NK-92 treated with Interleukin-12 subunit alpha and Interleukin-12 subunit beta, amount 100 ng/mL, for 24 hours (cell line): ENCODE data around the gene EFNA2.
A peak's percentile ranks its signal among the peaks of the same experiment; 100 is the strongest.

Source experiments
- DNase-seq: peaks from one replicate; lab custom pipeline; 2025; lab: John Stamatoyannopoulos, UW

The EFNA2 gene

GRCh38 chr19:1272423-1273262 is 13.0 kb upstream of the EFNA2 start:
- no peak for DNase-seq

GRCh38 chr19:1273263-1274041 is 12.2 kb upstream of the EFNA2 start:
- no peak for DNase-seq

GRCh38 chr19:1274081-1274851 is 11.4 kb upstream of the EFNA2 start:
- DNase-seq: no peak

DNA sequence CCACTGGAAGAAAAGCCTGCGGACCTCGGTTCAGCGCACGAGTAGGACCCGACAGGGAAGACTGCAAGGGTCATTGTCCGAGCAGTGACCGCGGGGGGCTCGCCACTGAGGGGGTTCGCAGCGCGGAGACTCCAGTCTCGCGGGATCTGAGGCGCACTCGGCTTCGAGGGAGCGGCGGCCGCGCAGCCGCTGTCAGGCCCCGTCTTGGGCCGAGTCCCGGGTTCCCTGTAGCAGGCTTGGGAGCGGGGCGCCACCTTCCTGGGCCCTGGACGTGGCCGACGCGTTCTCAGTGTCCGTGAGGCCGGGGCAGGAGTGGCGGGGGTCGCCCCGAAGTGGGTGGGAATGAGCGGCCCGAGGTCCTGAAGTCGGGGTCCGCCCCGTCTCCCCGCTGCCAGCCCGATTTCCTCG is 10.8 kb upstream of the EFNA2 start:
- no peak for DNase-seq

DNA sequence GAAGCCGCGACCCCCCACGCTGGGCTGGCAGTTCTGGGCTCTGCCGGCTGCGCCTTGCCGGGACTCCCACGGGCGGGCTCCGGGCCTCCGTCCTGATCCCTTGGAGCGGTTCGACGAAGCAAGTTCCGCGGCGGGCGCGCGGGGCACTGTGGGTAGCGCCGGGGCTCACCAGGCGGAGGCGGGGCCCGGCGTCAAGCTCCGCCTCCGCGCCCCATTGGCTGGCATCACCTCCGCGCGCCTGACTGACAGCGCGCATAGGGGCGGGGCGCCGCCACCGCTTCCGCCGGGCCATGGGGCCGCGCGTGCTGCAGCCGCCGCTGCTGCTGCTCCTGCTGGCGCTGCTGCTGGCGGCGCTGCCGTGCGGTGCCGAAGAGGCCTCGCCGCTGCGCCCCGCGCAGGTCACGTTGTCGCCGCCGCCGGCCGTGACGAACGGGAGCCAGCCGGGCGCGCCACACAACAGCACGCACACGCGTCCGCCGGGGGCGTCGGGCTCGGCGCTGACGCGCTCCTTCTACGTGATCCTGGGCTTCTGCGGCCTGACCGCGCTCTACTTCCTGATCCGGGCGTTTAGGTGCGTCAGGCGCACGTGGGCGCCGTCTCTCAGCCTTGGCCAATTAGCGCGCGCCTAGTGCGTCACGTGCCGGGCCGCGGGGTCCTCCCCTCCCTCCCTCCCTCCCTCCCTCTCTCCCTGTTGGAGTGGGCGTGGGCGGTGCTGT is 10.3 kb upstream of the EFNA2 start, which contains the start of gene FAM174C:
TSS of gene FAM174C (plus strand) at position 271 of the 716 bp plus-strand sequence. CDS start at position 291, 20 bp downstream.
- DNase-seq: peak; percentile 98

GRCh38 chr19:1275976-1276627 is 9.6 kb upstream of the EFNA2 start:
- no peak for DNase-seq

- DNase-seq: no peak
Observed at GRCh38 chr19:1276628-1277022, 9.0 kb upstream of the EFNA2 start.

DNA sequence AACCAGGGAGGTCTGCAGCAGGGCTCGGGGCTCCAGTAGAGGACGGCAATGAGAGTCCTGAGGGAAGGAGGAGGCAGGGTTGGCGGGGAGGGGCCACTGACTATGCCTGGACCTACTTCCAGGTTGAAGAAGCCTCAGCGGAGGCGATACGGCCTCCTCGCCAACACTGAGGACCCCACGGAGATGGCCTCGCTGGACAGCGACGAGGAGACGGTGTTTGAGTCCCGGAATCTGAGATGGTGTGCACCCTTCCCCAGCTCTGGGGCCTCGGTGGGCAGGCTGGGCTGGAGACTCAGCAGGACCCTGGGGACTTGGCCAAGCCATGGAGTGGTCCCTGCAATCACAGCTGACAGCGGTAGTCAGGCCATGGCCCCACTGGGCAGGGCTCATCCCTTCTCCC is 8.6 kb upstream of the EFNA2 start:
- DNase-seq: no peak

- no peak for DNase-seq
Observed at GRCh38 chr19:1278074-1278473, 7.6 kb upstream of the EFNA2 start.

DNA sequence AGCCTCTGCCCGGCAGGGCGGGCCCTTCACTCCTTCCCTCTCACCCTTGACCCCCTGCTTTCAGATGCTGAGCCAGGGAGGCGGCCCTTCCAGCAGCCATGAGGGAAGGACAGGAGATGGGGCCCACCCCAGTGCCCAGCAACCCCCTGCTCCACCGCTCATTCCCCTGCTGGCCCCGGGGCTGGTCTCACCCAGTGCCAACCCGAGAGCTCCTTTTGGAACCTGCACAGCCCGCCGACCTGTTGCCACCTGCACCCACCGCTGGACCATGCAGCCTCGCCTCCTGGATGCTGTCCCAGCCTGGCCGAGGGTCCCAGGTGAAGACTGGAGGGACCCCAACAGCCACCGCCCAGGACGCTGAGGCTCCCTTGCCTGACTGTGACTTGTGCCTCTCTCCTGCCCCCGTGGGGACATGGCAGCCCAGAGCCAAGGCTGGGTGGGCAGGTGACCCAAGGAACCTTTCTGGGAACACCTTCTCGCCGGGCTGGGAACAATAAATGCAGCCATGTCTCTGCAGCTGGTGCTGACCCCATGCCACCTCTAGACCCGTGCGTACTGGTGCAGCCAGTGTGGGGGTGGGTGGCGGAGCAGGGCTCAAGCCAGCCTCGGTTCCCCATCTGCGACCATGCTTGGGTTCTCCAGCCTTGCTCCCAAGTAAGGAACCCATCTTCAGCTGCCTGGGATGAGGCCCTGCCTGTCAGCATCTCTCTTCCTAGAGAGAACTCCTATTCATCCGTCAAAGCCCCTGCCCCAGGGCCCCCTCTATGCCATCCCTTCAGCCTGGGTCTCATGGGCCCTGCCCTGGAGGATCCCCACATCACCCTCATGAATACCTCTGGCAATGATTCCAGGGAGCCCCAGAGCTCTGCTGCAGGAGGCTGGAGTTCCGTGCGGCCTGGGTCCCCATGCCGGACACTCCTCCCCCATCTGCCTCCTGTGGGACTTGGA is 6.7 kb upstream of the EFNA2 start:
- no peak for DNase-seq

DNA sequence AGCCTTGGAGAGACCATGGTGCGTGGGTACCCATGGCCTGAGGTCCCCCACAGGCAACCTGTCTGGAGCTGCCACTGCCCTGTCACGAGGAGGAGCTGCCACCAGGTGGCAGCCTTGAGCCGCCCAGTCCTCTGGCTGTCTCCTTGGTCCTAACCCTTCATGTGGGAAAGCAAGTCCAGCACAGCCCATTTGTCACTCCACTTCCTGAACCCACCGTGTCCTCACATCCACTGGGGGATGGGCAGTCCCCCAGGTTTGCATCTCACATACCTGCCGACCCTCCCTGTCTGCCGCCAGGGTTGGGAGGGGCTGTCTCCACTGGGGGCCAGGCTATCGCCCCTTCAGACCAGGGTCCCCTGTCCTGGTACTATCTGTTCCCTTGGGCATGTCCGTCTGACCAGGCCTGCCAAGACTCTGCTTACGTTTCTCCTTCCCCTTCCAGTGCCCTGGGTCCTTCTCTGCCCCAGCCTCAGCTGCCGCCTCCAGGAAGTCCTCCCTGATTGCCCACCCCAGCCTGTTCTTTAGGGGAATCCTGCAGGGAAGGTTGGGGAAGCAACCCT is 5.8 kb upstream of the EFNA2 start:
- DNase-seq: peak; percentile 51

DNA sequence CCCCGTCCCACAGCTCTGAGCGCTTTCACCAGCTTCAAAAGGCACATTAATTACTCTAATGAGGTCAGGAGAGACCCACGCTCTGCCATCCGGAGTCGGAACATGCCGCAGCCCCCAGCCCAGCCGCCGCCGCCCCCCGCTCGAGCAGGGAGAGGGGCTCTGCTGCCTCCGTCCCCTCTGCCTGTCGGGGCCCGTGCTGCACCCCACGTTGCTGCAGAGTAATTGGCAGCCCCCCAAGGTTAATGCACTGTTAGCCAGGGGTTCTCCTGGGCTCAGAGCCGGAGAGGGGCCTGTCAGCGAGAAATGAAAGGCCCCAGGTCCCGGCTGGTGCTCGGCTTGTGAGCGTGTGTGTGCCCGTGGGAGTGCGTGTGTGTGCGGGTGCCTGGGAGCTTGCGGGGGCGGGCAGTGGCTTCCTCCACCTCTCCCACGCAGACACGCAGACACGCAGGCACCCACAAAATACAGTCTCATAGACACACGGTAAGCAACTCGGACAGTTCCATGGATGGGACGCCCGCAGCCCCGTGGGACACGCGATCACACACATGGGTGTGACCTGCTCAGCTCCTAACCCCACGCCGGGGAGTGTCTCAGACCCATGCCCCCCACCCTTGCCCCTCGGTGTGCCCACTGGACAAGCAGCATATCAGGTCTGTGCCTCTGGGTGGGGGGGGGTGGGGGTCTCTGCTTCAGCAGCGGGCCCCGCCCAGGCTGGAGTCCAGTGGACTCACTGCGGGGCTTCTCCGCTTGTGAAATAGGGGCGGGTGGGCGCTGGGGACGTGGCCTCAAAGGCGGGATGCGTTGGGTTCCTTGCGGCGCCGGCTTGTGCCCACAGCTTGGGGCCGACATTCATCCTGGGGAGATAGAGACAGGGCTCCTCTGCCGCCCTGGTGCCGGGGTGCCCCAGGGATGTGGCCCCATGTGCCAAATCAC is 4.8 kb upstream of the EFNA2 start:
- DNase-seq: no peak

DNA sequence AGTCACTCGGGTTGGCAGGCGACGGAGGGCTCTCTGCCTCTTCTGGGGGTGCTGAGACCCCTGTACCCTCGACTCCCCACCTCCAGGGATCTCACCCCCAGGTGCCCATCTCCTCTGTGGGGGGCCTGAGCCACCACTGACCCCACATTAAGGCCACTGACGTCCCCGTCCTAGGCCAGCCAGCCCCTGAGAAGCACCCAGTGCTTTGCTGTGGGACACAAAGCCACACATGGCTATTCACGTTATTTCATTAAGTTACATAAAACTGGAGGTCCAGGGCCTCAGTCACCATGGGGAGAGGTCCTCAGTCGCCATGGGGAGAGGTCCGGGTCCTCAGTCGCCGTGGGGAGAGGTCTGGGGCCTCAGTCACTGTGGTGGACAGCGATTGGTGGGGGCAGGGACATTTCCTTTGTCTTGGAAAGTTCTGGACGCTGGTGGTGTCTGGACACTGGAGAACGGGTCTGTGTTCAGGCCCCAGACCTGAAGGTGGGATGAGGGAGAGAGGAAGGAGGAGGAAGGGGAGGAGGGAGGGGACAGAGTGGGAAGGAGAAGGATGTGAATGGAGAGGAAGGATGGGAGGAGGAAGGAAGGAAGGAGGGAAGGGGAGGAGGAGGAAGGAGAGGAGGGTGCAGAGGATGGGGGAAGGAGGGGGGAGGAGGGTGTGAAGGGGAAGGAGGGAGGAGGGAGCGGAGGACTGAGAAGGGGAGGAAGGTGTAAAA is 3.9 kb upstream of the EFNA2 start:
- no peak for DNase-seq

DNA sequence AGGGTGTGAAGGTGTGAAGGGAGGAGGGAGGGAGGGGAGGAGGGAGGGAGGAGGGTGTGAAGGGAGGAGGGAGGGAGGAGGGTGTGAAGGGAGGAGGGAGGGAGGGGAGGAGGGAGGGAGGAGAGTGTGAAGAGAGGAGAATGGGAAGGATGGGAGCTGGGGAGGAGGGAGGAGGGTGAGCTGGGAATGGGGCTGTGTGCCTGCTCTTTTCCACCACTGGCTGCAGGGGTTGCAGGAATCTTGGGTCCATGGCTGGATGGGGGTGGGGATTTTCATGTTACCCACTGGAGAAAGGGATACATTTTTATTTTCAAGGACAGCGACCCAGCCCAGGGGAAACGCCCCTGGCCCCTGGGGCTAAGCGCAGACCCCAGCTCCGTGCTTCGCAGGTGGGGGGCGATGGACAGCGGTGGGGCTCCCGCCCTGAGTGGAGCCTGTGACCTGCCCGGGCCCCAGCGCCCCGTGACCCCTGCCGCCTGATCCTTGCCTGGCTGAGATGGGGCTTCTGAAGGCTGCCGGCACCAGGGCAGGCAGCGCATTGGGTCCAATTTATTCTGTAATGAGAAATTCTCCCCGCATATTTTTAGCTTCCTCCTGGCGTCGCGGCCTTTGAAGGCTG is 3.0 kb upstream of the EFNA2 start:
- no peak for DNase-seq

- DNase-seq: no peak
Observed at GRCh38 chr19:1283207-1283916, 2.3 kb upstream of the EFNA2 start.

GRCh38 chr19:1283917-1284292 is 1.8 kb upstream of the EFNA2 start:
- no peak for DNase-seq
